NOMO-1 (cell line): ENCODE data around the gene RIMBP3C.
"Not testable (repeated sequence)": the region's sequence is repeated elsewhere in the genome, so short reads cannot be mapped to it uniquely, and the experiment has no call there.

Experiments used
- DNase-seq, 2 experiments: peaks; one replicate each; lab custom pipeline; 2025; ENCODE audit not compliant: unreplicated experiment in 2 of 2; lab: John Stamatoyannopoulos, UW

The RIMBP3C gene

GRCh38 chr22:21532863-21533648 is 18.2 kb downstream of the RIMBP3C start:
- not testable (repeated sequence) for DNase-seq

- DNase-seq: not testable (repeated sequence)
Observed at GRCh38 chr22:21531525-21531924, 19.7 kb downstream of the RIMBP3C start.

GRCh38 chr22:21526705-21527500 is 24.4 kb downstream of the RIMBP3C start:
- not testable (repeated sequence) for DNase-seq

- not testable (repeated sequence) for DNase-seq
Observed at GRCh38 chr22:21516970-21517764, 34.1 kb downstream of the RIMBP3C start.

- DNase-seq: not testable (repeated sequence)
Observed at GRCh38 chr22:21516522-21516921, 34.7 kb downstream of the RIMBP3C start.

GRCh38 chr22:21515234-21515633 is 36.0 kb downstream of the RIMBP3C start:
- not testable (repeated sequence) for DNase-seq

GRCh38 chr22:21514117-21514516 is 37.1 kb downstream of the RIMBP3C start:
- not testable (repeated sequence) for DNase-seq

- DNase-seq: not testable (repeated sequence)
Observed at GRCh38 chr22:21512022-21512421, 39.2 kb downstream of the RIMBP3C start.

- not testable (repeated sequence) for DNase-seq
Observed at GRCh38 chr22:21510397-21510796, 40.9 kb downstream of the RIMBP3C start.

- not testable (repeated sequence) for DNase-seq
Observed at GRCh38 chr22:21499623-21500506, 51.4 kb downstream of the RIMBP3C start.

GRCh38 chr22:21498489-21498888 is 52.8 kb downstream of the RIMBP3C start:
- DNase-seq: not testable (repeated sequence)

GRCh38 chr22:21497984-21498383 is 53.3 kb downstream of the RIMBP3C start:
- DNase-seq: not testable (repeated sequence)
